Measurements from ENCODE around the gene ADAMTS16.

The ADAMTS16 gene

GRCh38 chr5:5139777-5140478 is at the start of gene ADAMTS16:
ADAMTS16 (plus strand) TSS chr5:5140330; CDS start chr5:5140468, 138 bp downstream.
- no peak for TF ChIP-seq CTCF (conservative IDR thresholded peaks at IDR 0.05; ENCODE audit: low read length)
- no peak for DNase-seq (ENCODE audit: low read depth)
- no peak within 1 kb of the TSS for H3K4me3 ChIP-seq (ENCODE audit: low read length)

- DNase-seq (ENCODE audit: low read depth): no peak
- TF ChIP-seq CTCF (conservative IDR thresholded peaks at IDR 0.05; ENCODE audit: low read length): no peak
- no peak overlapping the region for H3K4me3 ChIP-seq (ENCODE audit: low read length)
Measured at GRCh38 chr5:5092149-5092548, 48.0 kb upstream of the ADAMTS16 start.

GRCh38 chr5:5100635-5101034 is 39.5 kb upstream of the ADAMTS16 start:
- no peak overlapping the region for H3K4me3 ChIP-seq (ENCODE audit: low read length)
- DNase-seq (ENCODE audit: low read depth): no peak
- no peak for TF ChIP-seq CTCF (conservative IDR thresholded peaks at IDR 0.05; ENCODE audit: low read length)

- no peak for TF ChIP-seq CTCF (conservative IDR thresholded peaks at IDR 0.05; ENCODE audit: low read length)
- DNase-seq (ENCODE audit: low read depth): no peak
- no peak overlapping the region for H3K4me3 ChIP-seq (ENCODE audit: low read length)
Measured at GRCh38 chr5:5101676-5102075, 38.5 kb upstream of the ADAMTS16 start.

GRCh38 chr5:5103245-5103644 is 36.9 kb upstream of the ADAMTS16 start:
- no peak for TF ChIP-seq CTCF (conservative IDR thresholded peaks at IDR 0.05; ENCODE audit: low read length)
- no peak for DNase-seq (ENCODE audit: low read depth)
- H3K4me3 ChIP-seq (ENCODE audit: low read length): no peak overlapping the region

- TF ChIP-seq CTCF (conservative IDR thresholded peaks at IDR 0.05; ENCODE audit: low read length): no peak
- H3K4me3 ChIP-seq (ENCODE audit: low read length): no peak overlapping the region
- DNase-seq (ENCODE audit: low read depth): no peak
Measured at GRCh38 chr5:5104550-5104949, 35.6 kb upstream of the ADAMTS16 start.

GRCh38 chr5:5105531-5105930 is 34.6 kb upstream of the ADAMTS16 start:
- DNase-seq (ENCODE audit: low read depth): no peak
- H3K4me3 ChIP-seq (ENCODE audit: low read length): no peak overlapping the region
- no peak for TF ChIP-seq CTCF (conservative IDR thresholded peaks at IDR 0.05; ENCODE audit: low read length)

Measured in AG10803 (cell line).